T-helper 1 cell treated with Interleukin-12 subunit alpha and Interleukin-12 subunit beta and Interleukin-4 antibody, amounts not matched to agents 30 ng/mL and 1 ng/mL, for 36 hours (primary cell): ENCODE results near the gene GAD1. TPM values are rescaled to one million over a fixed set of nuclear protein-coding genes. Genes with fewer than 3 reads are reported as not detected.

Source experiments
- intact Hi-C: fragments of 100-400 bp; cut with micrococcal nuclease; formaldehyde crosslinking; loops from one replicate; pipeline ENCODE4 v1.15.1; 2024
- total RNA-seq: library from RNA; stranded (reverse); gene quantifications from 2 replicates; pipeline ENCODE4 v1.2.3, GENCODE V29; 2022

The GAD1 gene
- total RNA-seq, 1 donor from 2014 or later = 4.0 TPM

GRCh38 chr2:170817093-170818035 is 677 bp downstream of the GAD1 start:
- intact Hi-C loops = loop anchor here (5.0 kb wide), 2 partner anchors 1285 to 1455 kb away; partner anchors contain the start of genes DLX2 and LRP2

DNA sequence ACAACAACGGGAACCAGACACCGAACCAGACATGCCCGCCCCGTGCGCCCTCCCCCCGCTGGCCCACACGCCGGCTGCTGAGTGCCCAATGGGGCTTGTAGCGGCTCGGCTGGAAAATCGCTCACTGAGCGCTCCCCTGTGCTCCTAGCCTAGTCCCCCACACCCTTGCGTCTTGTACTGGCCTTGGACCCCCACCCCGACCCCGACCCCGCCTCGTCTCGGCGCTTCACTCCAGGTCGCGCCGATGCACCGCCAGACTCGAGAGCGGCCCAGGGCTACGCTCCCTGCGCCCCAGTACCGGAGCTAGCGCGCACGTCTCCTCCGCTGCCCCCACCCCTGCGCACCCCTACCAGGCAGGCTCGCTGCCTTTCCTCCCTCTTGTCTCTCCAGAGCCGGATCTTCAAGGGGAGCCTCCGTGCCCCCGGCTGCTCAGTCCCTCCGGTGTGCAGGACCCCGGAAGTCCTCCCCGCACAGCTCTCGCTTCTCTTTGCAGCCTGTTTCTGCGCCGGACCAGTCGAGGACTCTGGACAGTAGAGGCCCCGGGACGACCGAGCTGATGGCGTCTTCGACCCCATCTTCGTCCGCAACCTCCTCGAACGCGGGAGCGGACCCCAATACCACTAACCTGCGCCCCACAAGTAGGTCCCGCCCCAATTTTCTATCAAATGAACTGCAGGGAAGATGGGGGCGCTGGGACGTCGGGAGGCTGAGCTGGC is 1.5 kb downstream of the GAD1 start:
- intact Hi-C loops = loop anchor here (5.0 kb wide), 2 partner anchors 1284 to 1456 kb away; partner anchors contain the start of genes DLX2 and LRP2

GRCh38 chr2:170818752-170819470 is 2.2 kb downstream of the GAD1 start:
- intact Hi-C loops = loop anchor here (5.0 kb wide), 2 partner anchors 1283 to 1457 kb away; partner anchors contain the start of genes DLX2 and LRP2

GRCh38 chr2:170819680-170820664 is 3.3 kb downstream of the GAD1 start:
- intact Hi-C loops = loop anchor here (5.0 kb wide), 3 partner anchors 107 to 1458 kb away; partner anchors contain the start of genes DLX2, GORASP2 and LRP2

- intact Hi-C loops = loop anchor here (1.0 to 5.0 kb wide), 2 partner anchors 52 to 106 kb away; partner anchors contain the start of gene GORASP2
Observed at GRCh38 chr2:170820757-170821530, 4.3 kb downstream of the GAD1 start.

- intact Hi-C loops = loop anchor here (1.0 to 5.0 kb wide), 2 partner anchors 52 to 106 kb away; partner anchors contain the start of gene GORASP2
Observed at GRCh38 chr2:170821531-170822289, 5.0 kb downstream of the GAD1 start.

GRCh38 chr2:170822290-170823087 is 5.8 kb downstream of the GAD1 start:
- intact Hi-C loops = loop anchor here (1.0 to 5.0 kb wide), 2 partner anchors 10 to 105 kb away; partner anchors contain the start of gene GORASP2

DNA sequence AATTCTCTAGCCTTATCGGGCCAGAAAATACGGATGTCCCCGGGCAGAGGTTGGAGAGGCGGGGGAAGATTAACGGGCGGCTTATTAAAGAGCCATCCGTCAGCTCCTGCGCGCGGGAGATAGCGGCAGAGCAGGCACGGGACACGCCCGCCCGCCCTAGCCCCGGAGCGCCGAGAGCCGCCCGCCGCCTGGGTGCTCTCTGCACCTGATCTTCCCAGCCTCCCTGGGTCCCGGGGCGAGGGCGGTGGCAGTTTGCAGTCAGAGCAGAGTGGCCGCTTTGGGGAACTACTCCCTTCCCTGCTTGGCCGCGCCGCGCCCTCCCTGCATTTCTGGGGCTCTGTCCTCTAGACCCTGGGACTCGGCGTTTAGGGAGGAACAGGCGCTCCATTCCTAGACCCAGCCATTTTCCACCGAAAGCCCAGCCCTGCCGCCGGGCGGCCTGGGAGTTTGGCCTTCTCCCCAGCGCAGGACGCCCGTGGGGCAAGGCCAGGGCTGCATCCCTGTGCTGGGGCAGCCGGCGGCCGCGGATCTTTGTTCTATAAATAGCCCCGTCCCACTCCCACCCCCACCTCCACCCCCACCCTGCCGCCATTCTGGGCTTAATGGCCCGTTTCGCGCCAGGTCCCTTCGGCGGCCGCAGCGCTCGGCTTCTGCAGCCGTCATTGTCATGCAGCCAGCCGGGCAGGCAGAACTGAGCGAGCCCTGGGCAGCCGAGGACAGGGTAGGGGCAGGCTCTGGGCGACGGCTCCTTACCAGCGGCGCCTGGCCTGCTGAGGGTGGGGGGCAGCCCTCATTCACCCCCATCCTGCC is 6.6 kb downstream of the GAD1 start:
- intact Hi-C loops = loop anchor here (1.0 to 5.0 kb wide), 2 partner anchors 11 to 104 kb away; partner anchors contain the start of gene GORASP2

- intact Hi-C loops = loop anchor here (1.0 to 5.0 kb wide), 2 partner anchors 12 to 103 kb away; partner anchors contain the start of gene GORASP2
Observed at GRCh38 chr2:170823898-170824215, 7.2 kb downstream of the GAD1 start.

GRCh38 chr2:170824526-170825015 is 7.9 kb downstream of the GAD1 start:
- intact Hi-C loops = loop anchor here (5.0 kb wide), 1 partner anchor 103 kb away; the partner anchor contains the start of gene GORASP2

DNA sequence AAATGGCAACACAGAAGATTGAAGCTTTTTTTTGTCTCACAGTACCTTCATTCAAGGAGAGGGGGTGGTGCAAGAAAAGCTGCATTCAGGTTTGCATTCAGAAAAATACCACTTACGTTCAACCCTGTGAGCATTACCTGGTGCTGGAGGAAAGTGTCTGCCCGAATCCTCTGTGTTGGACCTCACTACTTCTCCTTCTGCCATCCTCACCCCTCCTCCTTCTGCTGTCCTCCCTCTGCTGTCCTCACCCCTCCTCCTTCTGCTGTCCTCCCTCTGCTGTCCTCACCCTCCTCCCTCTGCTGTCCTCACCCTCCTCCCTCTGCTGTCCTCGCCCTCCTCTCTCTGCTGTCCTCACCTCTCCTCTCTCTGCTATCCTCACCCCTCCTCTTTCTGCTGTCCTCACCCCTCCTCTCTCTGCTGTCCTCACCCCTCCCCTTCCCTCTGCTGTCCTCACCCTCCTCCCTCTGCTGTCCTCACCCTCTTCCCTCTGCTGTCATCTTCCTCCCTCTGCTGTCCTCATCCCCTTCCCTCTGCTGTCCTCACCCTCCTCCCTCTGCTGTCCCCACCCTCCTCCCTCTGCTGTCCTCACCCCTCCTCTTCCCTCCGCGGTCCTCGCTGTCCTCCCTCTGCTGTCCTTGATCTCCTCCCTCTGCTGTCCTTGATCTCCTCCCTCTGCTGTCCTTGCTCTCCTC is 11.3 kb downstream of the GAD1 start:
- intact Hi-C loops = no loop called here

- intact Hi-C loops = no loop called here
Observed at GRCh38 chr2:170828533-170828916, 11.8 kb downstream of the GAD1 start.

GRCh38 chr2:170829036-170829435 is 12.3 kb downstream of the GAD1 start:
- intact Hi-C loops = no loop called here

- intact Hi-C loops = no loop called here
Observed at GRCh38 chr2:170830166-170830565, 13.5 kb downstream of the GAD1 start.

GRCh38 chr2:170831115-170831514 is 14.4 kb downstream of the GAD1 start:
- intact Hi-C loops = no loop called here

DNA sequence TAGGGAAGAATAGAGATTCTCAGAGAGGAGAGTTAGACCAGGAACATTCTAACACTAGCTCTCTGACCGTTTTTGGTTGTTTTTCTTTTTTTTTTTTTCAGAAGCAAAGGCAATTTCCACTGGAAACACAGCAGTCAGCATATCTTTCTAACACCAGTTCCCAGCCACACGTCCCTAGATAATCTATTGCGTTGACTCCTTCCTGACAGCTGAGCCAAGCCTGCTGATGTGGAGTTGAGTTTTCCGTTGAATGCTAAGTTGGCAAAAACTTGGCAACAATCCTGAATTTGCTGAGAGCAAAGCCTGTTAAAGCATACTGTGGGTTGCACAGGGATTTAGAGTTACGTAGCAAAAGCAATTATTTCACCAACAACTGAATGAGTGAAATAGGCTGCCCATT is 19.3 kb downstream of the GAD1 start:
- intact Hi-C loops = no loop called here
